OCI-LY3 (cell line): ENCODE measurements around the gene ZAP70.

Experiments
- H2AFZ ChIP-seq: fragments of 200-600, 300-600 bp; shearing (Covaris generic); 2 replicates; pipeline ENCODE4 v1.6.0; 2014; ENCODE audit warnings: antibody characterized with exemption, low read depth, low read length
- H3K27ac ChIP-seq: fragments of 200-600, 300-600 bp; sonication (generic); 2 replicates; pipeline ENCODE4 v1.5.1; 2014; ENCODE audit warnings: mild to moderate bottlenecking, low read length, moderate library complexity, mixed read lengths
- H3K27me3 ChIP-seq: fragments of 200-600, 300-600 bp; sonication (generic); 2 replicates; pipeline ENCODE4 v1.6.1; 2014; ENCODE audit warnings: low read depth, low read length, mixed read lengths
- H3K36me3 ChIP-seq: fragments of 200-600, 300-600 bp; sonication (generic); replicated peaks from 2 replicates; pipeline ENCODE3; 2014; ENCODE audit warnings: low read depth, low read length, mixed read lengths
- H3K4me1 ChIP-seq: fragments of 300-600, 200-600 bp; sonication (generic); 2 replicates; pipeline ENCODE4 v1.6.1; 2014; ENCODE audit warnings: low read length, mixed read lengths
- H3K4me2 ChIP-seq: fragments of 200-600, 300-600 bp; sonication (generic); 2 replicates; pipeline ENCODE4 v1.6.1; 2014; ENCODE audit warnings: low read length, mixed read lengths
- H3K4me3 ChIP-seq: fragments of 300-600, 200-600 bp; sonication (generic); 2 replicates; pipeline ENCODE4 v1.5.1; 2014; ENCODE audit warnings: antibody characterized with exemption, mild to moderate bottlenecking, low read length, moderate library complexity
- H3K79me2 ChIP-seq: fragments of 300-600, 200-600 bp; shearing (Covaris generic); 2 replicates; pipeline ENCODE4 v1.6.1; 2014; ENCODE audit warnings: mild to moderate bottlenecking, low read length, mixed read lengths
- H3K9ac ChIP-seq: fragments of 300-600, 200-600 bp; shearing (Covaris generic); 2 replicates; pipeline ENCODE4 v1.6.0; 2014; ENCODE audit warnings: mild to moderate bottlenecking, low read length, moderate library complexity
- H3K9me3 ChIP-seq: fragments of 200-600, 300-600 bp; shearing (Covaris generic); 2 replicates; pipeline ENCODE4 v1.6.1; 2014; ENCODE audit warnings: low read length, mixed read lengths; ENCODE audit not compliant: insufficient read depth
- H4K20me1 ChIP-seq: fragments of 200-600, 300-600 bp; sonication (generic); 2 replicates; pipeline ENCODE4 v1.6.1; 2016; ENCODE audit warnings: low read length, mixed read lengths; ENCODE audit not compliant: insufficient read depth
- CTCF ChIP-seq: fragments of 200-600, 300-600 bp; sonication (generic); IDR thresholded peaks from 2 replicates; pipeline ENCODE4 v1.5.1; 2014; ENCODE audit warnings: antibody characterized with exemption, low read length, low read depth
- EZH2phosphoT487 ChIP-seq: fragments of 200-600 bp; shearing (Covaris generic); IDR thresholded peaks from 2 replicates; pipeline ENCODE4 v1.6.1; 2018; ENCODE audit warnings: antibody characterized with exemption, mixed run types, low read depth

Gene ZAP70

GRCh38 chr2:97758131-97758705 is 44.8 kb downstream of the ZAP70 start:
- TF ChIP-seq EZH2phosphoT487 (no peak), CTCF (no peak)

GRCh38 chr2:97759727-97760407 is 46.5 kb downstream of the ZAP70 start:
- Histone ChIP-seq H3K9ac (no peak overlapping the region), H3K36me3 (peaks cover 76% of the 10 kb centered on the region), H3K79me2 (no peaks in the 10 kb centered on the region), H3K27ac (no peak overlapping the region), H4K20me1 (no peaks in the 10 kb centered on the region), H3K4me3 (no peak overlapping the region), H3K27me3 (no peaks in the 10 kb centered on the region), H3K4me1 (no peaks in the 10 kb centered on the region), H2AFZ (no peak overlapping the region), H3K9me3 (no peaks in the 10 kb centered on the region), H3K4me2 (no peak overlapping the region)
- no peak for TF ChIP-seq EZH2phosphoT487

More at GRCh38 chr2:97758131-97758705, 44.8 kb downstream of the ZAP70 start:
- no peak overlapping the region for H3K4me3 ChIP-seq
- no peak overlapping the region for H3K27ac ChIP-seq
- H3K79me2 ChIP-seq, result no peaks in the 10 kb centered on the region
- no peak overlapping the region for H3K9ac ChIP-seq
- H3K9me3 ChIP-seq, result no peaks in the 10 kb centered on the region
- no peaks in the 10 kb centered on the region for H4K20me1 ChIP-seq
- H2AFZ ChIP-seq, result no peak overlapping the region
- H3K4me2 ChIP-seq, result no peak overlapping the region
- no peaks in the 10 kb centered on the region for H3K4me1 ChIP-seq
- H3K36me3 ChIP-seq, result peaks cover 69% of the 10 kb centered on the region
- H3K27me3 ChIP-seq, result no peaks in the 10 kb centered on the region

- no peak overlapping the region for H3K4me2 ChIP-seq
- no peak overlapping the region for H2AFZ ChIP-seq
- no peak overlapping the region for H3K27ac ChIP-seq
- no peaks in the 10 kb centered on the region for H3K79me2 ChIP-seq
- H3K4me1 ChIP-seq, result no peaks in the 10 kb centered on the region
- peaks cover 81% of the 10 kb centered on the region for H3K36me3 ChIP-seq
- H3K9ac ChIP-seq, result no peak overlapping the region
- TF ChIP-seq EZH2phosphoT487, result no peak
- TF ChIP-seq CTCF, result no peak
- no peak overlapping the region for H3K4me3 ChIP-seq
- H4K20me1 ChIP-seq, result no peaks in the 10 kb centered on the region
- no peaks in the 10 kb centered on the region for H3K9me3 ChIP-seq
- no peaks in the 10 kb centered on the region for H3K27me3 ChIP-seq
These were observed 47.2 kb downstream of the ZAP70 start for GRCh38 chr2:97760480-97761049.

- no peaks in the 10 kb centered on the region for H4K20me1 ChIP-seq
- H3K4me1 ChIP-seq, result no peaks in the 10 kb centered on the region
- no peaks in the 10 kb centered on the region for H3K9me3 ChIP-seq
- TF ChIP-seq CTCF (no peak), EZH2phosphoT487 (no peak)
- H3K4me2 ChIP-seq, result no peak overlapping the region
- no peak overlapping the region for H3K27ac ChIP-seq
- H3K79me2 ChIP-seq, result no peaks in the 10 kb centered on the region
- no peaks in the 10 kb centered on the region for H3K27me3 ChIP-seq
- no peak overlapping the region for H3K4me3 ChIP-seq
- peaks cover 81% of the 10 kb centered on the region for H3K36me3 ChIP-seq
- no peak overlapping the region for H2AFZ ChIP-seq
- H3K9ac ChIP-seq, result no peak overlapping the region
These were observed 47.8 kb downstream of the ZAP70 start for GRCh38 chr2:97761192-97761591.
